Neural cell (in vitro differentiated cells): ENCODE data around the gene TRAM2. TPM values are rescaled to one million over a fixed set of nuclear protein-coding genes. Genes with fewer than 3 reads are reported as not detected.

Experiments used
- H2AFZ ChIP-seq: fragments of 200-600, 300-800 bp; sonication (generic), shearing (Covaris generic); 2 replicates; pipeline ENCODE4 v1.6.0; 2014; ENCODE audit warnings: low read depth, mild to moderate bottlenecking, antibody characterized with exemption, low read length, moderate library complexity
- H3F3A ChIP-seq: fragments of 200-600 bp; shearing (Covaris generic); 2 replicates; pipeline ENCODE4 v1.6.1; 2016; ENCODE audit warnings: mild to moderate bottlenecking, moderate library complexity, mixed read lengths, antibody characterized with exemption, low read length; ENCODE audit not compliant: insufficient read depth, poor library complexity, severe bottlenecking
- H3K27ac ChIP-seq: fragments of 200-600, 300-800 bp; sonication (generic), shearing (Covaris generic); 2 replicates; pipeline ENCODE4 v1.5.1; 2014; ENCODE audit warnings: mild to moderate bottlenecking, low read length, moderate library complexity
- H3K27me3 ChIP-seq: fragments of 300-800, 200-600 bp; sonication (generic), shearing (Covaris generic); 2 replicates; pipeline ENCODE4 v1.6.0; 2014; ENCODE audit warnings: mild to moderate bottlenecking, low read depth, low read length, moderate library complexity; ENCODE audit not compliant: insufficient read depth
- H3K36me3 ChIP-seq: fragments of 300-800, 200-600 bp; sonication (generic), shearing (Covaris generic); 2 replicates; pipeline ENCODE4 v1.5.1; 2014; ENCODE audit warnings: mild to moderate bottlenecking, antibody characterized with exemption, low read length, moderate library complexity; ENCODE audit not compliant: insufficient read depth
- H3K4me2 ChIP-seq: fragments of 300-800, 200-600 bp; sonication (generic), shearing (Covaris generic); 2 replicates; pipeline ENCODE4 v1.6.0; 2014; ENCODE audit warnings: mild to moderate bottlenecking, low read length
- H3K4me3 ChIP-seq: fragments of 300-800, 200-600 bp; sonication (generic), shearing (Covaris generic); 2 replicates; pipeline ENCODE4 v1.5.1; 2014; ENCODE audit warnings: mild to moderate bottlenecking, low read length, moderate library complexity
- H3K79me2 ChIP-seq: fragments of 200-600 bp; shearing (Covaris generic); replicated peaks from 2 replicates; pipeline ENCODE4 v1.6.0; 2014; ENCODE audit warnings: mild to moderate bottlenecking, low read length, moderate library complexity; ENCODE audit not compliant: insufficient read depth
- H3K9ac ChIP-seq: fragments of 300-800, 200-600 bp; sonication (generic), shearing (Covaris generic); 2 replicates; pipeline ENCODE4 v1.6.1; 2016; ENCODE audit warnings: mild to moderate bottlenecking, low read length, mixed read lengths
- H3K9me2 ChIP-seq: fragments of 200-600 bp; shearing (Covaris generic); 2 replicates; pipeline ENCODE4 v1.6.1; 2016; ENCODE audit warnings: mild to moderate bottlenecking, low read length, mixed read lengths; ENCODE audit not compliant: insufficient read depth
- H3K9me3 ChIP-seq: fragments of 200-600, 300-800 bp; sonication (generic), shearing (Covaris generic); 2 replicates; pipeline ENCODE4 v1.6.1; 2016; ENCODE audit warnings: mild to moderate bottlenecking, mixed run types, low read length, moderate library complexity, mixed read lengths
- H4K20me1 ChIP-seq: fragments of 200-600 bp; shearing (Covaris generic); 2 replicates; pipeline ENCODE4 v1.6.1; 2016; ENCODE audit warnings: mild to moderate bottlenecking, mixed run types; ENCODE audit not compliant: insufficient read depth
- CTCF ChIP-seq: fragments of 450-650 bp; IDR thresholded peaks from 2 replicates; pipeline ENCODE4 v1.5.1; 2014; ENCODE audit warnings: antibody characterized with exemption, mild to moderate bottlenecking, moderate library complexity; ENCODE audit not compliant: poor library complexity, severe bottlenecking
- EP300 ChIP-seq: fragments of 450-650 bp; conservative IDR thresholded peaks from 2 replicates; pipeline ENCODE4 v1.6.1; 2014; ENCODE audit warnings: antibody characterized with exemption, mild to moderate bottlenecking, moderate library complexity; ENCODE audit not compliant: poor library complexity, severe bottlenecking
- EZH2 ChIP-seq: fragments of 200-600, 300-800 bp; shearing (Covaris generic), sonication (generic); IDR thresholded peaks from 2 replicates; pipeline ENCODE4 v1.6.1; 2014; ENCODE audit warnings: antibody characterized with exemption, low read length, borderline replicate concordance, mild to moderate bottlenecking; ENCODE audit not compliant: insufficient read depth, poor library complexity, severe bottlenecking
- MXI1 ChIP-seq: fragments of 450-650 bp; conservative IDR thresholded peaks from 2 replicates; pipeline ENCODE4 v1.6.1; 2014; ENCODE audit warnings: antibody characterized with exemption, mild to moderate bottlenecking; ENCODE audit not compliant: poor library complexity, severe bottlenecking
- POLR2AphosphoS5 ChIP-seq: IDR thresholded peaks from 2 replicates; pipeline ENCODE4 v1.6.1; 2012
- RAD21 ChIP-seq: fragments of 450-650 bp; conservative IDR thresholded peaks from 2 replicates; pipeline ENCODE4 v1.6.1; 2014; ENCODE audit warnings: antibody characterized with exemption, mild to moderate bottlenecking, moderate library complexity
- REST ChIP-seq: IDR thresholded peaks from 2 replicates; pipeline ENCODE4 v1.6.1; 2012; ENCODE audit warnings: borderline replicate concordance
- SMC3 ChIP-seq: fragments of 450-650 bp; conservative IDR thresholded peaks from 2 replicates; pipeline ENCODE4 v1.6.1; 2014; ENCODE audit warnings: antibody characterized with exemption, mild to moderate bottlenecking, moderate library complexity; ENCODE audit not compliant: poor library complexity
- TAF1 ChIP-seq: IDR thresholded peaks from 2 replicates; pipeline ENCODE4 v1.6.1; 2012; ENCODE audit warnings: low read depth
- polyA plus RNA-seq: library from polyadenylated mRNA; depleted of rRNA; stranded (reverse); fragments of >200 nt; gene quantifications from 2 replicates; pipeline ENCODE4 v1.2.3, GENCODE V29; 2014

TRAM2 gene
- polyA plus RNA-seq, 1 donor from 2014 or later, result 0.41 TPM

DNA sequence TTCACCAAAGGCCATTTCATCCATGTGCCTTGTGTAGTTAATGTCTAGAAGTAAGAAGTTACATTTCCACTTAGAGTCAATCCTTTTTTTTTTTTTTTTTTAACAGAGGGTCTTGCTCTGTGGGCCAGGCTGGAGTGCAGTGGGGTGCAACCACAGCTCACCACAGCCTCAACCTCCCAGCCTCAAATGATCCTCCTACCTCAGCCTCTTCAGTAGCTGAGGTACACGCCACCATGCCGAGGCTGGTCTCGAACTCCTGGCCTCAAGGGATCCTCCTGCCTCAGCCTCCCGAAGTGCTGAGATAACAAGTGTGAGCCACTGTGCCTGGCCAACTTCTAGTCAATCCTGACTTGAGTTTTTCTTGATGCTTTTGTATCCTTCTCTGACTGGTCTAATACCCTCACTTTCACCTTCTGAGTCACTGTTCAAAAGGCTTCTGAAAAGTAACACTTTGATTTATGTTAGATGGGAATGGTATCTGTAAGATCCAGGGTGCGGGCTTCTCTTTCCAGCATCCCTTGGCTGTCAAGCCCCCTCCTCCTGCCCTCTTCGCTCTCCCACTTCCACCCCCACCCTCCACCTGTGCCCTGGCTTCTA is 22.1 kb downstream of the TRAM2 start:
- TF ChIP-seq EZH2 (no peak), TAF1 (no peak), MXI1 (no peak), CTCF (no peak), SMC3 (no peak), RAD21 (no peak), REST (no peak), POLR2AphosphoS5 (no peak), EP300 (no peak)
- Histone ChIP-seq H3K4me3 (no peak overlapping the region), H3K36me3 (no peaks in the 10 kb centered on the region), H3K27me3 (no peaks in the 10 kb centered on the region), H3K9me2 (no peaks in the 10 kb centered on the region), H2AFZ (no peak overlapping the region), H3F3A (no peaks in the 10 kb centered on the region), H3K9me3 (no peaks in the 10 kb centered on the region), H3K79me2 (no peaks in the 10 kb centered on the region), H4K20me1 (no peaks in the 10 kb centered on the region), H3K4me2 (no peak overlapping the region), H3K9ac (no peak overlapping the region), H3K27ac (no peak overlapping the region)

- H3K4me2 ChIP-seq, result no peak overlapping the region
- no peak overlapping the region for H3K4me3 ChIP-seq
- no peak overlapping the region for H3K27ac ChIP-seq
- no peak overlapping the region for H2AFZ ChIP-seq
- TF ChIP-seq MXI1, result no peak
- TF ChIP-seq POLR2AphosphoS5, result no peak
- no peak for TF ChIP-seq REST
- TF ChIP-seq RAD21, result no peak
- no peak for TF ChIP-seq TAF1
- no peak for TF ChIP-seq EP300
- no peak for TF ChIP-seq CTCF
- no peak for TF ChIP-seq EZH2
- no peak for TF ChIP-seq SMC3
- no peaks in the 10 kb centered on the region for H3K9me2 ChIP-seq
- no peaks in the 10 kb centered on the region for H4K20me1 ChIP-seq
- no peaks in the 10 kb centered on the region for H3K27me3 ChIP-seq
- H3K79me2 ChIP-seq, result no peaks in the 10 kb centered on the region
- no peaks in the 10 kb centered on the region for H3K9me3 ChIP-seq
- H3F3A ChIP-seq, result no peaks in the 10 kb centered on the region
- H3K9ac ChIP-seq, result no peak overlapping the region
- no peaks in the 10 kb centered on the region for H3K36me3 ChIP-seq
Measured at GRCh38 chr6:52553719-52554118, 23.1 kb downstream of the TRAM2 start.
